GM18951 (cell line): Measurements from ENCODE around the gene TBCE.
A peak's percentile ranks its signal among the peaks of the same experiment; 100 is the strongest.

Source experiments
- POLR2A ChIP-seq: IDR thresholded peaks from 4 replicates; pipeline ENCODE4 v1.6.1; 2011; ENCODE audit warnings: mild to moderate bottlenecking; ENCODE audit not compliant: insufficient read length, insufficient read depth; ENCODE audit errors: extremely low read depth
- in situ Hi-C: fragments of 300-500 bp; cut with MboI; formaldehyde crosslinking; loops from one replicate; pipeline ENCODE4 v1.12.0; 2022; ENCODE audit warnings: low sequenced_read_pairs, mixed read lengths, inconsistent platforms; ENCODE audit not compliant: unreplicated experiment

TBCE gene, protein sequence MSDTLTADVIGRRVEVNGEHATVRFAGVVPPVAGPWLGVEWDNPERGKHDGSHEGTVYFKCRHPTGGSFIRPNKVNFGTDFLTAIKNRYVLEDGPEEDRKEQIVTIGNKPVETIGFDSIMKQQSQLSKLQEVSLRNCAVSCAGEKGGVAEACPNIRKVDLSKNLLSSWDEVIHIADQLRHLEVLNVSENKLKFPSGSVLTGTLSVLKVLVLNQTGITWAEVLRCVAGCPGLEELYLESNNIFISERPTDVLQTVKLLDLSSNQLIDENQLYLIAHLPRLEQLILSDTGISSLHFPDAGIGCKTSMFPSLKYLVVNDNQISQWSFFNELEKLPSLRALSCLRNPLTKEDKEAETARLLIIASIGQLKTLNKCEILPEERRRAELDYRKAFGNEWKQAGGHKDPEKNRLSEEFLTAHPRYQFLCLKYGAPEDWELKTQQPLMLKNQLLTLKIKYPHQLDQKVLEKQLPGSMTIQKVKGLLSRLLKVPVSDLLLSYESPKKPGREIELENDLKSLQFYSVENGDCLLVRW

DNA sequence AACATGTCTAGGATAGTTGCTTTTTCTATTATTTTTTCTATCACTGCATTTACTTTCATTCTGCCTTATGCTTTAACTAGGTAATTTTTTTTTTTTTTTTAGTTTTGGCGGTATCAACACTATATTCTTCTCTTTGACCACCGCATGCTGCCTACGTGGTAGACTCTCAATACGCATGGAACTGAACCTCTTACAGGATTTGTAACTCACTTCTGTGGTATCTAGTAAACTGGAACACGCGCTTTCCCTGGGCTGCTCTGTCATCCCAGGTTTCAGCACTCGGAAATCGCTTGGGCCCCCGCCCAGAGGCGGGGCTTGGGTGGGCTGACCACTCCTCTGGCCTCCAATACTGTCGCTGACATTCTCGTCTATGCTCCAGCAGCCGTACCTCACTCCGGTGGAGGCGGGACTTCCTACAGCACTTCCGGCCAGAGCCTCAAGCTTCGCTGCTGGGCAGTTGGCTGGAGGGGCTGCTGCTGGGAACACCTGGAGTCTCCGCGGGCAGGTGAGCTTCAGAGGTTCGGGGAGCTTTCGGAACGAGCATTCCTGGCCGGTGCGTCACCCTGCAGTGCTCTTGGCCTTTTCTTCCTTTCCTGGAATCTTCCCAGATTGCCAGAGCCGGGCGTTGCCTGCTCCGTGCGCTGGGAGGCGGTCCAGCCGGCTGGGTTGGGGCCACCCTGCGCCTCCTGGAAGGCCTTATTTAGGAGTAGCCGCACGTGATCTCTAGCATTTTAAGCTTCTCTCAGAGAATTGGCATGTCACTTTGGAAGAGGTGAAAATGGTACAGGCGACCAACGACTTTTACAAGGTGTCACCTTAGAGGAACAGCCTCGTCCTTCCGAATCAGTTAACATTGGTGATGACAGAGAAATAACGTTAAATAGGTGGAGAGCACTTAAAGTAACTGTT is at the start of gene TBCE:
TSS of gene TBCE (plus strand) at position 428 of the 909 bp plus-strand sequence. CDS start 12,623 bp downstream, outside the sequence.
- peak; percentile 93 for TF ChIP-seq POLR2A
- in situ Hi-C loops = no loop called here

DNA sequence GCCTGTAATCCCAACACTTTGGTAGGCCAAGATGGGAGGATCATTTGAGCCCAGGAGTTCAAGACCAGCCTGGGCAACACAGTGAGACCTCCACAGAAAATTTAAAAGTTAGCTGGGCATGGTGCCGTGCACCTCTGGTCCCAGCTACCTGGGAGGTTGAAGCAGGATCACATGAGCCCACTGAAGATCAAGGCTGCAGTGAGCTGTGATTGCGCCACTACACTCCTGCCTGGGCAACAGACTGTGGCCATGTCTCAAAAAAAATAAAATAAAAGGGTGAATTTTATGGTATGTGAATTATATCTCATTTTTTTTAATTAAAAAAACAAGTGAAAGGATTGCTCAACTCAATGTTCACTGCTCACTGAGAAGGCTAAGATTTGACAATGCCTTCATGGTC is 48.0 kb upstream of the TBCE start:
- no peak for TF ChIP-seq POLR2A
- in situ Hi-C loops = no loop called here

DNA sequence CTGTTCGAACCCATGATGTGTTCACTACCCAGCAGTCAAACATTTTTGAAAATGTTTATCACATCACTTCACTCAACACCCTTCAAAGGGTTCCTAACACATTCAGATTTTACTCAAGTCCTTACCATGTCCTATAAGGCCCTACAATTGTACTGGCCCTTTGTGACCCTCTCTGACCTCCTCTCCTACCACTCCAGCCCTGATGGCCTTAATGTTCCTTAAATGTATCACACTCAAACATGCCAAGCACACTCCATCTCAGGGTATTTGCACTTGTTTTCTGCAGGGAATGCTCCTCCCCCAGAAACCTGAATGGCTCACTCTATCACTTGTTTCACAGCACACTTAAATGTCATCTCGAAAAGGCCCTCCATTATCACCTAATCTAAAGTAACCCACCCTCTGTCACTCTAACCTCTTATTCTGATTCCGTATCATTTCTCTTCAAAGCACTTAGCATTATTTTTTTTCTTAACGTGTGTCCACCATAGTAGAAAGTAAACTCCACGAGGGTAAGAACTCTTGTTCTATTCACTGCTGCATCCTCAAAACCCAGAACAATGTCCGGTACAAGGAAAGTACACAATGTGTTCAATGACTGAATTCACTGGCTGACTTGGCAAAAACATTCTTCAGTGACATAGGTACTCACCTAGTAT is 46.6 kb upstream of the TBCE start:
- no peak for TF ChIP-seq POLR2A
- in situ Hi-C loops = no loop called here

DNA sequence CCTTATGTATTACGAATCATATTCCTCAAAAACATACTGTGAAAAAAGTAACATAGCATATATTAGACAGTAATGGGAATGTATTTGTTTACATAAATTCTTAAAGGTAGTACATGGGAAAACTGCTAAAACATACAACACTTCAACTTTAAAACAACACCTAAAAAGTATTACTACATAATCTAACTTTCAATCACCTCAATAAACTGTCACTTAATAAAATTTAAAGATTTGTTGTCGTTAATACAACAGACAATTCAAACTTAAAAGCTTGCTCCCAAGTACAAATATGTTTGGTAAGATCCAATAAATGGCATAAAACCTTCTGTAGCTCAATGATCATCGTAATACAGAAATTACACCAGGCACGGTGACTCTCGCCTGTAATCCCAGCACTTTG is 42.9 kb upstream of the TBCE start:
- TF ChIP-seq POLR2A = no peak
- in situ Hi-C loops = no loop called here

DNA sequence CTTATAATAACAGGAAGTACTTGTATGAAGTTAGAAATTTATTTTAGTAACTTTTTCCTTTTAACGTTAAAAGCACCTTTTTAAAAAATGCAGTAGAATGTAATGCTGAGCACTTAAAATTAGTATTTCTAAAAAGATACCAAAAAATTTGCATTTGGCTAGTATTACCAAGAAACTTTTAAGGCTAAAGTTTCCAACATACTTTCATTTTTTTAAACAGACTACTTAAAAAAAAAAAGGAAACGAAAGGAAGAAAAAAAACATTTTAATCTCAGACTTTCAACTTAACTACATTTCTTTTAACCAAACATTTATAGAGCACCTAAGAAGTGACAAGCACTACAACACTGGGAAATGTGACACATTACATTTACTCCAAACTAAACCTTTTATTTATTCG is 42.1 kb upstream of the TBCE start:
- in situ Hi-C loops = no loop called here
- TF ChIP-seq POLR2A = no peak

DNA sequence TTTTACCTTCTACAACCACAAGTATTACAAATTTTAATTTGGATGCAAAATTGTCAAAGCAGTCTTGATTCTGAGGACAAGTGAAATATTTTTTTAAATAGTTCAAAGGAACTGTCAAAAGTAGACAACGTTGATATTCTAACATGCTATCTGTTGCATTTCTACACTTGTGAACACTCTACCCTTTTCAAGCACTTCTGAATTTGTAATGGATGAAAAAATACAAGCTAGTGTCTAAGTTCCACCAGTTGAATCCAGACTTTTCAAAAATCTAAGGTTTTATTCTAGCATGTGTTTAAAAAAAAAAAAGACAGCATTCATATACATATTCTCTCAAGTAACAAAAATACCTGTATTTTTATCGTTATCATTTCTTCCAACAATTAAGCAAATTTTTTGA is 41.4 kb upstream of the TBCE start:
- in situ Hi-C loops = no loop called here
- no peak for TF ChIP-seq POLR2A

DNA sequence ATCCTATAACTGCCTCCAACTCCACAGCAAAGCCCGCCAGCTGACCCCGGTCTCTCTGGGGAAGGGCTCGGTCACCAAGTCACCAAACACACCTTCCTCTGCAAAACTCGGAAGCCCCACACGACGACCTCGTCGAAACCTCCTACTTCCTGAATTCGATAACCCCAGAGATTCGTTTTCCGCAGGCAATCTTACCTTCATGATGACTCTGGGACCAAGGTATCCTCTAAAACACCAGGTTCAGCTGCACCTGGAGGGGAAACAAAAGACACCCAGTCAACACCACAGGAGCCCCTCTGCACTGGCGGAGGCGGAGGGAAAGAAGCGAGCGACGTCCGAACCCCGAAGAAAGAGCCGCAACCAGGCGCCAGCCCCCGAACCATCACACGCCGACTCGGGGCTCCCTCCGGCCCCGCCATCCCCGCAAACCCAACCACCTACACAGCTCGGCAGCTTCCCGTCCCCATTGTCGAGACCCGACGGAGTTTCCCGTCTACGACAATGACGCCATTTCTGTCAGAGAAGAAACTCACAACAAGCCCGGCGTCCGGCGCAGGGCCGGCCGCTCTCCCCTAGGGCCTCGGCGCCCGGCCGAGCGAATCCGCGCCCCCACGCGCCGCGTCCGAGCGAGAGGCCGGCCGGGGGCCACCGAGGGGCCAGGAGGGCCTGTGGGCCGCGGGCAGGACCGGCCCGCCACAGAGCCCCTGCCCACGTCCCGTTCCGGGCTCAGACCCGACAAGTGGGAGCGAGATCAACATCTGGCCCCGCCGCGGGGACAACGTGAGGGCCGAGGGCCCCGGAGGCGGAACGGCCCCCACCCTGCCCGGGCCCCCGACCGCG is 40.3 kb upstream of the TBCE start:
- in situ Hi-C loops = no loop called here

DNA sequence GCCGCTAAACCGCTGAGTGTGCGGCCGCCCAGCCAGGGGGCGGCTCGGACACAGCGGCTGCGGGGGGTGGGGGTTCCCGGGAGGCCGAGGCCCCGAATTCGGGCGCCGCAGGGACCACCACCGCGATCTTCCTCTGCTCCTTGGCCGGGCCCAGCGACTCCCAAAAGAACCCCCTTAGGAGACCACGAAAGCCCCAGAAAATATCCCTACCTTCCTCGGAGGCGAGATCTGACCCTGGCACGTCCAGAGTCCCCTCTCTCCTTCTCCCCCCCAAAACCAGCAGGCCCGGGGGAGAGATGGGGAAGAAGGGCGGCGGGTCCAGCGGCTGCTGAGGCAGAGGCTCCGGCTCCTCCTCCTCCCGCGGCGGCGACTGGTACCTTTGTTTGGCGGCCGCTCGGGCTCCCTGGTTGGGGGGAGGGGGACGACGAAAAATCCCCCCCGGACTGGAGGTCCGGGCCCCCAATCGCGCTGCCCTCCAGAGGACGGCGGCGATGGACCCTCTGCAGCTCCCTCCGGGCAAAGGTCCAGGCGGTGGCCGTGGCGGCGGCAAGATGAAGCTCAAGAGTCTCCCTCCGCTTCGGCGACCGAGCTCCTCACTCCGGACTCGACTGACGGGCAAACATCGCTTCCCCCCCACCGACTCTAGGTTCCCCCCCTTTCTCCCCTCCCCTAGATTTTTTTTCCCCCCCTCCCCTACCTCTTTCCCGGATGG is 39.5 kb upstream of the TBCE start, which contains the start of gene ARID4B:
TSS of gene ARID4B (minus strand) at position 621 of the 712 bp plus-strand sequence. CDS start 1,260 bp downstream, outside the sequence.
- peak; percentile 39 for TF ChIP-seq POLR2A
- in situ Hi-C loops = no loop called here

More for the DNA sequence above, 40.3 kb upstream of the TBCE start:
- no peak for TF ChIP-seq POLR2A

DNA sequence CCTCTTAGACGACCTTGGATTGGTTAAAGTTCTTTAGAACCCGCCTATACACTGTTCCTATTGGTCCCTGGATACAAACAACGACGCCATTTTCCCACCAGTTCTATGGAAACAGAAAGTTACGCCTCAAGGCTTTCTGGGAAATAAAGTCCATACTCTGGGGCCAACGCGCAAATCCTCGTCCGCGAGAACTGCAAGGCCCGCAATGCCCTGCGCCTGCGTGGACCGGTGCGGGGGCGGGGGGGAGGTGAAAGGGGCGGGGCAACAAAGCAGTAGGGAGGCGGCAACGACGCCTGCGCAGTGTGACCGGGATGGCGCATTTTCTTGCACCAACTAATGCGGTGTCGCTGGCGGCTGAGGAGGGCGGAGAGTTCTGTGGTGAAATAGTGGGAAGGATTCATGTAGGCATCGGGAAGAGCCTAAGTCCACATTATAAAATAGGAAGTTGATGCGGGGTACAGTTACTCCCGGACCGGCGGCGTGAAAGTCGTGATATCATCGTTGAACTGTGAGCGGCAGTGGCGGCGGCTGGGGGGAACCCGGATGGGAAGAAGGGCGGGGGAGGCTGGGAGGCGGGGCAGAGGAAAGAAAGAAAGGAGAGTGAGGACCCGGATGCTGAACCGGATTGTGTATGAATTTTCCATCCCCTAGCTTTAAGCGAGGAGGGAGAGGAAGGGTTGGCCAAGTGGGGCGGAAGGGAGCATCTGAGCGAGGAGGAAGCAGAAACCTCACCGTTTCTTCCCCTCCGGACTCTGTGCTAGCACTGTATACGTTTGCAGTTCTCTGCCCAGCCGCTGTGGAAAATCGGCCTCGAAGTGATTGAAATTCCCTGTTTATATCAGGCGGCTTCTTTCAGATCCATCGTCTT is 38.7 kb upstream of the TBCE start, which contains the start of gene GGPS1:
TSS of gene GGPS1 (plus strand) at position 300 of the 868 bp plus-strand sequence. CDS start 6,695 bp downstream, outside the sequence.
- in situ Hi-C loops = no loop called here
- TF ChIP-seq POLR2A = peak; percentile 84

DNA sequence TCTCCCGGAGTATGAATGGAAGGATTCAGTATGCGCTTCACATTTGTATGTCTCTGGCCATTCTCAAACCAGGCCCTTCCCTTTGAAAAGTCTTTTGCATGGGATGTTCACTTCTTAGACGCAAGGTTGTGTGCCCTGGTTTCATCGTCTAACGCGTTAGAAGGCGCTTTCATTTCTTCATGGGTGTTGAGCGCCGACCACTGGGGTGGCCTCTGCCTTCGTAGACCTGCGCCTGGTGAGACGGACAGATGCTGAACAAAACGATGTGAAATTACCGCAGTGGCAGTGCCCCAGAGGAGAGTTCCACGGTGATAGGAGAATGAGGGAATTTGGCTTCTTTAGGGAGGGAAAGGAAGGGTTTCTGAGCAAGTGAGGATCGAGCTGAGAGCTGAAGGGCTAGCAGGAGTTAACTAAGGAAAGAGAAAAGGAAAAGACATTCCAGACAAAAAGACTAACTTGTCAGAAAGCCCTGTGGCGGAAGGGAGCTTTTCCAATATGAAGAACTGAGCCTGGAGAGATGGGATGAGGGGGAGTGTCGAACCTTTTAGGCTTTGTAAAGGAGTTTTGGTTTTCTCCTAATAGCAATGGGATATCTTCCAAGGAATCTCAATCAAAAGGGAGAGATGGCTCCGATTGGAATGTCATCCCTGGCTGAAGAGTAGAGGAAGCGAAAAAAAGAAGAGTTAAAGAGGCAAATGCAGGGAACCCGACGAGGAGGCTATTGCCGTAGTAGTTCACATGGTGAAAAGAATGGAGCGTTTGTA is 37.9 kb upstream of the TBCE start:
- in situ Hi-C loops = no loop called here
- TF ChIP-seq POLR2A = no peak

DNA sequence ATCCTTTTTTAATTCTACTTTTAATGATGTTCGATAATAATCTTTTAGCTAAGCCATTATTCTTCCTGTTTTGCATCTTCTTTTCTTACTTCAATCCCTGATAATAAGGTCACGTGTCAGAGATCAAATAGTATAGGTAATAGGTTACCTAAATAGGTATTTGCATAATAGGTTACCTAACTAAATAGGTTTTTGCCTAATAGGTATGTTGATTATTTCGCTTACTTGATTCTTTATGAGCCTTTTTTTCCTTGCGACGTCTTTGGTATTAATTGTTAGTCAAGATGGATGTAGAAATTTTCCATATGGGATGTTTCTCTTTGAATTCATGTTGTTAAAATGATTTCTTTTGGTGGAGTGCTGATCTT is 36.3 kb upstream of the TBCE start:
- in situ Hi-C loops = no loop called here
- no peak for TF ChIP-seq POLR2A
